ENCODE results near the gene TAGLN. TPM values are rescaled to one million over a fixed set of nuclear protein-coding genes. Genes with fewer than 3 reads are reported as not detected.

The TAGLN gene
- polyA plus RNA-seq, 1 experiment: 6,322 TPM

DNA sequence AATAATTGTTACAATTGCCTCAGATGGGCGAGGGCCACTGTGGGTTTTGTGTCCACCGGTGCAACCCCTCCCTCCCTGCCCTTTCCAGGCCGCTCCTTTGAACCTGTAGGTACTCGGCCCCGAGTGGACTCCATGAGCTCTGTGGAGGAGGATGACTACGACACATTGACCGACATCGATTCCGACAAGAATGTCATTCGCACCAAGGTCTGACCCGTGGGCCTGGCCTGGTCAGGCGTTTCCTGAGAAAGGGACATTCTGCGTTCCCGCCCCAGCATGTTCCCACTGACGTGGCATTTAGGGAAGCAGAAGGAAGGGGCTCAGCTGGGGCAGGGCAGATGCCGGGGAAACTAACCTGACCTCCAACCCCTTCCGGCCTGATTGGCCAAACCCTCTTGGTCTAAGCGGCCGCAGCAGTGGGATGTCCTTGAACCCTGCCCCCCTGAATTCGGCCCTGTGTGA lies 10.5 kb upstream of the TAGLN start:
- Histone ChIP-seq H3K27me3 (ENCODE audit: control insufficient read depth, insufficient read depth, low read length) (no peaks in the 10 kb centered on the region), H3K36me3 (ENCODE audit: control insufficient read depth, insufficient read depth, low read length) (peaks cover 33% of the 10 kb centered on the region), H3K4me3 (ENCODE audit: low read depth, low read length) (no peak overlapping the region)
- CTCF ChIA-PET: no interaction called here
- DNase-seq (ENCODE audit: low read depth): no peak
- POLR2A ChIA-PET: no interaction called here
- TF ChIP-seq, protein P1, sequence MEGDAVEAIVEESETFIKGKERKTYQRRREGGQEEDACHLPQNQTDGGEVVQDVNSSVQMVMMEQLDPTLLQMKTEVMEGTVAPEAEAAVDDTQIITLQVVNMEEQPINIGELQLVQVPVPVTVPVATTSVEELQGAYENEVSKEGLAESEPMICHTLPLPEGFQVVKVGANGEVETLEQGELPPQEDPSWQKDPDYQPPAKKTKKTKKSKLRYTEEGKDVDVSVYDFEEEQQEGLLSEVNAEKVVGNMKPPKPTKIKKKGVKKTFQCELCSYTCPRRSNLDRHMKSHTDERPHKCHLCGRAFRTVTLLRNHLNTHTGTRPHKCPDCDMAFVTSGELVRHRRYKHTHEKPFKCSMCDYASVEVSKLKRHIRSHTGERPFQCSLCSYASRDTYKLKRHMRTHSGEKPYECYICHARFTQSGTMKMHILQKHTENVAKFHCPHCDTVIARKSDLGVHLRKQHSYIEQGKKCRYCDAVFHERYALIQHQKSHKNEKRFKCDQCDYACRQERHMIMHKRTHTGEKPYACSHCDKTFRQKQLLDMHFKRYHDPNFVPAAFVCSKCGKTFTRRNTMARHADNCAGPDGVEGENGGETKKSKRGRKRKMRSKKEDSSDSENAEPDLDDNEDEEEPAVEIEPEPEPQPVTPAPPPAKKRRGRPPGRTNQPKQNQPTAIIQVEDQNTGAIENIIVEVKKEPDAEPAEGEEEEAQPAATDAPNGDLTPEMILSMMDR (IDR thresholded peaks at IDR 0.05; ENCODE audit: insufficient read depth, low read depth, low read length): no peak

DNA sequence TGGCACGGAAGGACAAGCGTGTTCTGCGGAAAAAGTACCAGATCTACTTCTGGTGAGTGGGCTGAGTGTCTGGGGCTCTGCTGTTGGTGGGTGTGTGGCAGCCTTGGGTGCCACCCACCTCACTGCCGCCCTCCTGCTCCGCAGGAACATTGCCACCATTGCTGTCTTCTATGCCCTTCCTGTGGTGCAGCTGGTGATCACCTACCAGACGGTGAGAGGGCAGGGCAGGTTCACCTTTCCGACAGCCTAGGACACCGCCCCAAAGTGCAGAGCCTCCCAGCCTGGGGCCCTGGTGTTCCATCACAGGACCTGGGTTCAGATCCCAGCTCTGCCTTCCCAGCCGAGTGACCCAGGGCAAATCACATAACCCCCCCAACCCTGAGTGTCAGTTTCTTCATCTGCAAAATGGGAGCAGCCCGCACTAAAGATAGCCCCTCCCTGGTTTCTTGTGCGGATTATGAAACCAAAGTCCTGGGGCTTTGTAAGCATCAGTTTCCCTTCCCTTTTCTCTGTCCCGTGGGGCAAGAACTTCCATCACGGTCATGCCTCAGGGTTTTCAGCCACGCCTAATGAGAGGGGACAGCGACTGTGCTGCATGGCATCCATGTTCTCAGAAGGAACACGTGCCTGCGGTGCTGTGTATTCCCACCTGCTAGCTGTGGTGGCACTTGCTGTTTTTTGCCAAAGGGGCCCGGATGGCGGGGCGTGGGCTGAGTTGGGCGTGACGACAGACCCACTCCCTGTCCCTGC lies 9.8 kb upstream of the TAGLN start:
- ChIA-PET CTCF (interaction anchor here (1.4 kb wide), 1 partner anchor 32 kb away, joined by 5 read pairs; no protein-coding TSS in a partner anchor), POLR2A (no interaction called here)
- TF ChIP-seq, protein P1 (IDR thresholded peaks at IDR 0.05; ENCODE audit: insufficient read depth, low read depth, low read length): no peak
- no peaks in the 10 kb centered on the region for H3K27me3 ChIP-seq (ENCODE audit: control insufficient read depth, insufficient read depth, low read length)
- peaks cover 31% of the 10 kb centered on the region for H3K36me3 ChIP-seq (ENCODE audit: control insufficient read depth, insufficient read depth, low read length)
- no peak overlapping the region for H3K4me3 ChIP-seq (ENCODE audit: low read depth, low read length)
- DNase-seq (ENCODE audit: low read depth): no peak

DNA sequence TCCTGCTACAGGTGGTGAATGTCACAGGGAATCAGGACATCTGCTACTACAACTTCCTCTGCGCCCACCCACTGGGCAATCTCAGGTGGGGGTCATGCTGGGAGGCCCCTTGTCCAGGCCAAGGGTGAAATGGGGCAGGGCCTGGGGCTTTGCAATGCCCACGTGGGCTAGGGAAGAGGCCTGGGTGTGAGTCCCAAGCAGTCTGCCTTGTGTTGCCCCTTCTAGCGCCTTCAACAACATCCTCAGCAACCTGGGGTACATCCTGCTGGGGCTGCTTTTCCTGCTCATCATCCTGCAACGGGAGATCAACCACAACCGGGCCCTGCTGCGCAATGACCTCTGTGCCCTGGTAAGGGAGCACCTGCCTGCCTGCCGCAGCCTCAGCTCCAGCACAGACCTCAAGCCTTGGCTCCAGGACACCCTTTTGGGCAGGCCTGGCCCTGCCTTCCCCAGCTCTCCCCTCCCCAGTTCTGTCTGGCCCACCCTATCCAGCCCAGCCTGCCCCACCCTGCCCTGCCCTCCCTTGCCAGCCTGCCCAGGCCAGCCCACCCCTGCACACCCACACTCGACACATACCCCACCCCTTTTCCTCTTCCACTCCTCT lies 9.1 kb upstream of the TAGLN start:
- no peaks in the 10 kb centered on the region for H3K27me3 ChIP-seq (ENCODE audit: control insufficient read depth, insufficient read depth, low read length)
- ChIA-PET CTCF (interaction anchor here (1.4 kb wide), 1 partner anchor 31 kb away, joined by 5 read pairs; no protein-coding TSS in a partner anchor), POLR2A (no interaction called here)
- TF ChIP-seq, protein P1 (IDR thresholded peaks at IDR 0.05; ENCODE audit: insufficient read depth, low read depth, low read length): no peak
- H3K36me3 ChIP-seq (ENCODE audit: control insufficient read depth, insufficient read depth, low read length): peaks cover 31% of the 10 kb centered on the region
- no peak for DNase-seq (ENCODE audit: low read depth)
- H3K4me3 ChIP-seq (ENCODE audit: low read depth, low read length): no peak overlapping the region

DNA sequence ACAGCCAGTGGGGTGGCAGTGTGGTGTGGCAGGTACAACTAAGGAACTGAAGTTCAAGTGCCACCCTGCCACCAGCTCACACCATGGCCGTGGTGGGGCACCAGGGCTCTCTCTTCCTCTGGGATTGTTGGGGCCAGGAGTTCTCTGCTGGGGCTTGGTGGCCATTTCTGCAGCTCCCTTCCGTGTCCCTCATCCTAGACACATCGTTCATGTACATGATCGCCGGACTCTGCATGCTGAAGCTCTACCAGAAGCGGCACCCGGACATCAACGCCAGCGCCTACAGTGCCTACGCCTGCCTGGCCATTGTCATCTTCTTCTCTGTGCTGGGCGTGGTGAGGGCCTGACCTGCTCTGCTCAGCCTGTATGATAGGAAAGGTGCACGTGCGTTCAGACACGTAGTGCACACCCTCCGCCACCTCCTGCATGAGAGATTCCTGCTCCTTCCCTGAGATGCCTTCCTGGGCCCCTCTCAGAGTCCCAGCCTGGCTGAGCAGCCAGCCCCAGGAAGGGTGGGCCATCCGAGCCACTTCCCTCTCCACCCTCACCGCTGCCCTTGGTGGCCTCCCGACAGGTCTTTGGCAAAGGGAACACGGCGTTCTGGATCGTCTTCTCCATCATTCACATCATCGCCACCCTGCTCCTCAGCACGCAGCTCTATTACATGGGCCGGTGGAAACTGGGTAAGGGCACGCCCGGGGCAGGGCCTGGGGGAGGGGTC lies 7.3 kb upstream of the TAGLN start:
- DNase-seq (ENCODE audit: low read depth): no peak
- TF ChIP-seq, protein P1 (IDR thresholded peaks at IDR 0.05; ENCODE audit: insufficient read depth, low read depth, low read length): no peak
- H3K27me3 ChIP-seq (ENCODE audit: control insufficient read depth, insufficient read depth, low read length): no peaks in the 10 kb centered on the region
- POLR2A ChIA-PET: no interaction called here
- peaks cover 34% of the 10 kb centered on the region for H3K36me3 ChIP-seq (ENCODE audit: control insufficient read depth, insufficient read depth, low read length)
- CTCF ChIA-PET: interaction anchor here (2.5 kb wide), 1 partner anchor 11 kb away, joined by 12 read pairs; no protein-coding TSS in a partner anchor
- H3K4me3 ChIP-seq (ENCODE audit: low read depth, low read length): no peak overlapping the region

DNA sequence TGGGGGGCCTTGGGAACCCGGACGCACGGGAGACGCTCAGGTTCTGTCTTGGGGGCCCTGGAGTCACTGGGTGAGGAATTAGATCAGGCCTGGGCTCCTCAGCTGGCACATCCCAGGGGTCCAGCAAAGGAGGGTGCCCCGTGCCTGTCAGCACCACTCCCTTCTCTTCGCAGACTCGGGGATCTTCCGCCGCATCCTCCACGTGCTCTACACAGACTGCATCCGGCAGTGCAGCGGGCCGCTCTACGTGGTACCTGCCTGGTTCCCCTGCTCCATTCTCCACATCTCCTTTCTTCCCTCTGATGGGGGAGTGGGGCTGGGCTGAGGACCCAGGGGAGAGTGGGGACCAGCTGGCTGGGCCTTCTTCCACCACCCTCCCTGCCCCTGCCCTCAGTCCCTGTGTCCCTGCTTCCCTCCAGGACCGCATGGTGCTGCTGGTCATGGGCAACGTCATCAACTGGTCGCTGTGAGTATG lies 6.7 kb upstream of the TAGLN start:
- Histone ChIP-seq H3K4me3 (ENCODE audit: low read depth, low read length) (no peak overlapping the region), H3K27me3 (ENCODE audit: control insufficient read depth, insufficient read depth, low read length) (no peaks in the 10 kb centered on the region), H3K36me3 (ENCODE audit: control insufficient read depth, insufficient read depth, low read length) (peaks cover 34% of the 10 kb centered on the region)
- no peak for DNase-seq (ENCODE audit: low read depth)
- TF ChIP-seq, protein P1 (IDR thresholded peaks at IDR 0.05; ENCODE audit: insufficient read depth, low read depth, low read length): no peak
- POLR2A ChIA-PET: no interaction called here
- CTCF ChIA-PET: interaction anchor here (2.5 kb wide), 1 partner anchor 11 kb away, joined by 12 read pairs; no protein-coding TSS in a partner anchor
